A172 (cell line): ENCODE data around the gene SF3A2. TPM values are rescaled to one million over a fixed set of nuclear protein-coding genes. Genes with fewer than 3 reads are reported as not detected.

Experiments used
- DNase-seq: peaks from one replicate; pipeline ENCODE4 v3.0.0-alpha.2; 2015; ENCODE audit warnings: low spot score
- total RNA-seq: library from RNA; depleted of rRNA; stranded (reverse); fragments of >200 nt; shearing (Covaris generic); gene quantifications from 2 replicates; pipeline ENCODE4 v1.2.3, GENCODE V29; 2014

SF3A2 gene
- total RNA-seq, 1 experiment from 2014 or later, result 42.9 TPM

DNA sequence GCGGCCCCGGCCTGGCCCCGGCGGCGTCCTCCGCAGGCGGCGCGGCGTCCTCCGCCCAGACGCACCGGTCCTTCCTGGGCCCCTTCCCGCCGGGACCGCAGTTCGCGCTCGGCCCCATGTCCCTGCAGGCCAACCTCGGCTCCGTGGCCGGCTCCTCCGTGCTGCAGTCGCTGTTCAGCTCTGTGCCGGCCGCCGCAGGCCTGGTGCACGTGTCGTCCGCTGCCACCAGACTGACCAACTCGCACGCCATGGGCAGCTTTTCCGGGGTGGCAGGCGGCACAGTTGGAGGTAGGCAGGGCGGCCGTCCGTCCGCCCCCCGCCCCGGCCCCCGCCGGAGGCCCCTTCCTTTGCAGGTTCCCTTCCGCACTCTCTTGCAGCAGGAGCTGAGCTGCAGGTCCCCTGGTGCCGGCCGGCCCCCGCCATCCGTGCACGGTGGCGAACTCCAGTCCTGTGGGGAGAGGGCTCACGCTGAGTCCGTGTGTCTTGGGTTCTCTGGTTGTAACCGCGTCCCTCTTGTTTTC lies 9.7 kb upstream of the SF3A2 start:
- DNase-seq, result no peak

DNA sequence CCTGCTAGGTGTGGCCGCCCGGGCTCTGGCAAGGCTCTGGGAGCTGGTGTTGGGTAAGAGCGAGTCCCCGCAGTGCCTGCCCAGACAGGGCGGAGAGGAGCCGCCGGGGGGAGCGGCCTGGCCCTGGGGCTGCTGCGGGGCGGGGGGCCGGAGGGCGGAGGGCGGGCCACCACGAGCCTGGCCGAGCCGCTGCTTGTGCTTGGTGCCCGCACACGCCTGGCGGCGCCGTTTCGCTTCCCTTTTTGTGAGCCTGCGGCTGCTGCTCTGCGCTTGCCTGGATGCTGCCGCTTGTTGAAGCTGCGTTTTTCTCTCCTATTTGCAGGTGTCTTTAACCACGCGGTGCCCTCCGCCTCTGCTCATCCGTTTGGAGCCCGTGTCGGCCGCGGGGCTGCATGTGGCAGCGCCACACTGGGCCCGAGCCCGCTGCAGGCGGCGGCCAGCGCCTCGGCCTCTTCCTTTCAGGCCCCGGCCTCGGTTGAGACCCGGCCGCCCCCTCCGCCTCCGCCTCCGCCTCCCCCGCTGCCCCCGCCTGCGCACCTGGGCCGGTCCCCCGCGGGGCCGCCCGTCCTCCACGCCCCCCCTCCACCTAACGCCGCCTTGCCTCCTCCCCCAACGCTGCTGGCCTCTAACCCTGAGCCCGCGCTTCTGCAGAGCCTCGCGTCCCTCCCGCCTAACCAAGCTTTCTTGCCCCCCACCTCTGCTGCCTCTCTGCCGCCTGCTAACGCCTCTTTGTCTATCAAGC lies 9.0 kb upstream of the SF3A2 start:
- DNase-seq, result no peak

DNA sequence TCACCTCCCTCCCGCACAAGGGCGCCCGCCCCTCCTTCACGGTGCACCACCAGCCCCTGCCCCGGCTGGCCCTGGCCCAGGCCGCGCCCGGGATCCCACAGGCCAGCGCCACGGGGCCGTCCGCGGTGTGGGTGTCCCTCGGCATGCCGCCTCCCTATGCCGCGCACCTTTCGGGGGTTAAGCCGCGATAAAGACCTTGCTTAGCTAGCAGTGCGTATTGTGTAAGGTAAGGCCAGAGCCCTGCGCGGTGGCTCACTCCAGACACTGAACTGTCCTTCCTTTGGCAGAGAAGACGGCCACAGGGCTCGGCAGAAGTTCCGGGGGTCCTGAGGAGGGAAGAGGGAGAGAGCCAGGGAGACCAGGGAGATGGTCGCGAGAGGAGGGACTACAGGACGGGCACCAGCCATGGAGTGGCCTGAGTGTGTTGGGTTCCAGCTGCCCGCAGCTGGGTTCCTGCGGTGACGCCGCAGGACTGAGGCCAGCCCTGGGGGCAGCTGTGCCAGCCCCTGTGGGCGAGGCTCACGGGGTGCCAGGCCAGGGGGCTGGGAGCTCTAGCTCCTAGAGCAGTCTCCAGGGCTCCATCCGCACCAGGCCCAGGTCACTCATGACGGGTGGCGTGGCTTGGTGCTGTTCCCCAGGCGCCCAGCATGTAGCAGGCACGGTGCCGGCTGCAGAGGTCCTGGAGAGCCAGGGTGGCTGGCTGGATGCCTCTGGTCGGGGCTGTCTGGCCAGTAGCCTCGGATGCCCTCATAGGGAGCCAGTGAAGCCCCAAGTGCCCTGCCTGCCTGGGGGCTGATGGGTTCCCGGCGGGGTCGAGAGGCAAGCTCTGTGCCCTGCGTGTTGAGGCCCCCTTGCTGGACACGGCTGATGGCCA lies 8.2 kb upstream of the SF3A2 start:
- DNase-seq, result no peak

DNA sequence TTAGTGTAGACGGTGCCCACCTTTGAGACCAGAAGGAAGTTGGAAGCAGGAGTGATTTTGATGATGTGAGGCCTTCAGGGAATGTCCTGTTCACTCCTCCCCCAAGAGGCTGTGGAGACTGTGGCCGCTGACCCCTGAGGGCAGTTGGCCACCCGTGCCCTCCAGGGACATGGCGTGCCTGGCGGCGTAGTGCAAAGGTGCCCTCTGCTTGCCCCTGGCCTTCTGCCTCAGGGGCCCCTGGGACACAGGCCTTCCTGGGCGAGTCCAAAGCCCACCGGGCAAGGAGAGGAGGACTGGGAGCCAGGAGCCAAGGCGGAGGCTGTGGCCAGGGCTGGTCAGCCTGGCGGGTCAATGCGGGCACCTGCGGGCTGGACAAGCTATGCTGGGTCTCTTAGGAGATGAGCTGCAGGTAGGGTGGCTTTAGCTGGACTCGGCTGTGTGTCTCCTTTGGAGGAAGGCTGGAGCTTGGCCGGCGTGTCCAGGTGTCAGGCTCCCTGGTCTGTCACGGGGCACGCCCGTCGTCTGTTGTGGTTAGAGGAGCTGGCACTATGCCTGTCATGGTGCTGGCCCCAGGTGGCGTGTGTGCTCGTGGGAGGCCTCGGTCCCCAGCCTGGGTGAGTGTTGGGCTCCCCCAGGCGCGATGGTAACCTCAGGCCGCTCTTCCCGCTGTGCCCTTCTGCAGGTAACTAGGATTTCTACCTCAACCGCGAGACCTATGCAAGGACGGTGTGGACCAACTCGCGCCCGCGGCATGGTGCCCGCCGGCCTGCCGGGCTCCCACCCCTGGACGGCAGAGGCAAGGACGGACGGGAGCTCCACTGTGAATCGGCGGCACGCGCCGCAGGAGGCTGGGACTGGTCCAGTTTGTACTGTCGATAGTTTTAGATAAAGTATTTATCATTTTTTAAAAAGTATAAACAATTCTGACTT lies 7.3 kb upstream of the SF3A2 start:
- DNase-seq, result no peak

DNA sequence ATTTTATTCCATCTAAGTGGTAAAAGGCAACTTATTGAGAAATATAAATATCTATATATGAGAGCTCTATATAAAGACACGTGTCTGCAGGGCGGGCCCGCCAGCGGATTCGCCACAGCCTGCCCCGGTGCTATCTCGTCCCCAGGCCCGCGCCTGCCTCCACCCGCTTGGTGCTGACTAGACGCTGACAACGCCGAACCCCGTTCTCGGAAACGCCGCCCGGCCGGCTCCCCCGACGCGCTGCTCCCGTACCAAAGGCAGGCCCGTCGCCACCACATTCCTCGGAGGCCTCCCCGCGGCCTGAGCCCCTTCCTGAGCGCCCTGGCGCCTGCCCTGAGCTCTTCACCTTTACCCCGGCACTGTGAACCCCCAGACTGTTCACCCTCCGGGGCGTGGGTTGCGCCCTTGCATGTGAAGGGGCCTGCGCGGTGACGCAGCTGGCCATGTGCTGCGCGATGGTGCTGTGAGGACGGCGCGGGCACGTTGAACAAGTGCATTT lies 6.5 kb upstream of the SF3A2 start:
- DNase-seq, result no peak

DNA sequence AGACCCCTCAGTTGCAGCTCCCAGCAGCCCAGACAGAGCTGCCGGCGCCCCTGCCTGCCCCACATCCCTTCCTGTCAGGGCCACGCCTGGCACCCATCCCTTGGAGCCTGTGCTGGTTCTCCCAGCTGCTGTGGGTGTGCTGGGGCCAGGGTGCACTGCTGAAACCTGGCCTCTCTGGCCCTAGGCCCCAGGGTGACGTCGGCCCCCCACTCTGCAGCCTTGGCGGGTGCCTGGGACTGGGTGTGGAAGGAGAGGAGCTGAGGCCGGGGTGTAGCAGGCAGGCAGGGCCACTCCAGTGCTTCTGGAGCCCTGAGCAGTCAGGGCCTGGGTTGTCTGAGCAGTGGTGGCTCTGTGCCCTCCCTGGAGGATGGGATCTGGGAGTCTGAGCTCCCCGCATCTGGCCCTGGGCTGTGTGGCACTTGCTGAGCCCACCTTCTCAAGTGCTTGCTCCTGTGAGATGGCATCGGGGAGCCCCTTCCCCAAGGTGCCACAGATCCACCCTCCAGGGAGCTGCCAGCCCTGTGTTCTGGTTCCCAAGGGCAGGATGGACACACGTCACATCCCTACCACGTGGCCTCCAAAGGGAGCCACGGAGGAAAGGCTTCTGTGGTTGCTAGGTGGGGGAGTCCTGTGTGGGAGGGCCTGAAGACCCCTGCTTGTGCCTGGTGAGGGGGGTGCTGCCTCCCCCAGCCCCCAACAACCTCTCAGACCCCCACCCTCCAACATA lies 5.7 kb upstream of the SF3A2 start:
- no peak for DNase-seq

DNA sequence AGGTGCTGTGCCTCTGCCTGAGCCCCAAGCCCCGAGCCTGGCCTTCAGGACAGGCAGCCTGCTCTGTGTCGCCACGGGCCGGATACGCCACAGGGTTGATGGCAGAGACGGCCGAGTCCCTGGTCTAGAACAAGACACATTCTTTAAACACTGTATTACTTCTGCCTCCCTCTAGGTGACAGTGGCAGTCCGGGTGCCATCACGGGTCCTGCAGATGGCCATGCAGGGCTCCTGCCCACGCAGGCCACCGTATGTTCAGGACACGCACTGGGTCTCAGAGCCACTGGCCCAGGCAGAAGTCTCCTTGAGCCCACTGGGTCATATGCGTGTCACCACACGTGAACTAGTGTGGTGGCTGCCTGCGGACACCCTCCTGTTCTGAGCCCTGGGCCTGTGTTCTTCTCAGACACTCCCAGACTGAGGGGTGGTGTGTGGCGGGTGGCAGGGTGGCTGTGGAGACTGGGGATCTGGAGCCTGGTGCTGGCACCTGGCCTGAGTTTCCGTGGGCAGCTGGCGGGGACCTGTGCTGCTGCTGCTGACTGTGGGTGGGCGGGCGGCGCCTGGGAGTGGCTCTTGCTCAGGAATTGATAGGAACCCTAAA lies 4.9 kb upstream of the SF3A2 start:
- no peak for DNase-seq

DNA sequence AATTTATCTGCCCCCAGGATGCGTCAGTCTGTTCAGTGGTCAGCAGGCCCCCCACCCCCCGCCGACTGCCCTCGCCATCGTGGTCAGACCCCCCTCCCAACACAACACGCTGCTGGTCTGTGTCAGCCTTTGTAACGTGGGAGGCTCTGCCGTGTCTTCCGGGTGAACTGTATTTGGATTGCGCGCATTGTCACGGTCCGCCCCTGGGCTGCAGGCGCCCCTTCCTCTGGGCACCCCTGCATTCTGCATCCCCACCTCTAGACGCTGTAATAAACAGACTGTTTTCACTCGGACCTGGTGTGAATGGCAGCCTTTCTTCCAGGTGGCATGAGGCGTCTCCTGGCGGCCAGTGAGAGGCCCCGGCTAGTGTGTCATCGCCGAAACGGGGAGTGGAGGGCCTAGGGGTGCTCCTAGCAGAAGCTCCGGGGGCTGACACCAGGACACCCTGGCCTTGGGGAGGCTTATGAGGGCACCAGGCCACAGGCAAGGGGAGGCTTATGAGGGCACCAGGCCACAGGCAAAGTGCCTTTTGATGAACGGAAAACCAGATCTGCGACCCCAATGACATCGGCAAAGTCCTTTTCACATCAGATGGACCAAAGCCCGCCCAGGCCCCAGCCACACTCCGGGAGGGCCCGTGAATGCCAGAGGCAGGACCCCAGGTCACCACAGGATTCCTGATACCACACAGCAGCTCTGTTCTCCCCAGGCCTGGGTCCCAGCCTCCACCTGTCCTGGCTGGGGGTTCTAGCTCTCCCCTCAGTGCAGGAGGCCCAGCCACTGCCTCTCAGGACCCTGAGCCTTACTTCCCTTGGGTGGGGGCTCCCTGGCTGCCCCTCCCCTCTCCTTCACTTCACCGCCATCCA lies 4.1 kb upstream of the SF3A2 start:
- DNase-seq, result no peak

DNA sequence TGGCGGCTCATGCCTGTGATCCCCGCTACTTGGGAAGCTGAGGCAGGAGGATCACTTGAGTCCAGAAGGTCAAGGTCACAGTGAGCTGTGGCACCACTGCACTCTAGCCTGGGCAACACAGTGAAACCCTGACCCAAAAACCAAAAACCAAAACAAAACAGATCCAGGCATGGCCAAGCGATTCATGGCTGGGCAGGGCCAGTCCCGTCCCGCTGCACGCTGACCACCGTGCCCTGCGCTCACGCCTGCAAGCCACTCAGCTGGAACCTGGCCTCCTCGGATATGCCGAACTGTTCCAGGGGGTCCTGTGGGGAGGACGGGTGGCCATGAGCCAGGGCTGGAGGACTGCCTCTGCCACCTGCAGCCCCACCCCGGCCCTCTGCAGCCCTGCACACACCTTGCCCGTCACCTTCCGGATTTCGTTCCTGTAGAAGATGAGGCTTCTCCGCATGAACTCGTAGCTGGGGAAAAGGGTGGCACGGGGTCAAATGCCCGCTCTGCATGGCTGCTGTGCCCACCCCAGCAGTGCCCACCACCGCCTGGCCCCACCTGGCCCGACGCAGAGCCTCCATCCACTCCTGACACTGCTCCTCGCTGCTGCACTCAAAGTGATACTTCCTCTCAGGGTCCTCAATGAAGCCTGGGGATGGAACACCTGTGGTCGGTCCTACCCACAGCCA lies 2.9 kb upstream of the SF3A2 start:
- DNase-seq, result no peak

DNA sequence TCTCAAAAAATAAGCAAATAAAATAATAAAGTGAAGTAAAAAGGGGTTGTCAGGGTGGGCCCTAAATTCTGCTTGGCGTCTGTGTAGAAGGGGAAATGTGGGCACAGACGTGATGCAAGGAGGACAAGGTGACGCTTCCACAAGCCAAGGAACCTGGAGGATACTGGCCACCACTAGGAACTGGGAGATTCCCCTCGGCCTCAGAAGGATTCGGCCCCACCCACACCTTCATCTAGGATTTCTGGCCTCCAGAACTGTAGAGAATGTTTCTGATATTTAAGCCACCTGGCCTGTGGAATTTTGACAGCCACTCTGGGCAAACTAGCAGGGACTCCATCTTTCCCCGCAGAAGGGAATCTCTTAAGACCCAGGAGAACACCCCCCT lies 1.6 kb upstream of the SF3A2 start:
- DNase-seq, result no peak

DNA sequence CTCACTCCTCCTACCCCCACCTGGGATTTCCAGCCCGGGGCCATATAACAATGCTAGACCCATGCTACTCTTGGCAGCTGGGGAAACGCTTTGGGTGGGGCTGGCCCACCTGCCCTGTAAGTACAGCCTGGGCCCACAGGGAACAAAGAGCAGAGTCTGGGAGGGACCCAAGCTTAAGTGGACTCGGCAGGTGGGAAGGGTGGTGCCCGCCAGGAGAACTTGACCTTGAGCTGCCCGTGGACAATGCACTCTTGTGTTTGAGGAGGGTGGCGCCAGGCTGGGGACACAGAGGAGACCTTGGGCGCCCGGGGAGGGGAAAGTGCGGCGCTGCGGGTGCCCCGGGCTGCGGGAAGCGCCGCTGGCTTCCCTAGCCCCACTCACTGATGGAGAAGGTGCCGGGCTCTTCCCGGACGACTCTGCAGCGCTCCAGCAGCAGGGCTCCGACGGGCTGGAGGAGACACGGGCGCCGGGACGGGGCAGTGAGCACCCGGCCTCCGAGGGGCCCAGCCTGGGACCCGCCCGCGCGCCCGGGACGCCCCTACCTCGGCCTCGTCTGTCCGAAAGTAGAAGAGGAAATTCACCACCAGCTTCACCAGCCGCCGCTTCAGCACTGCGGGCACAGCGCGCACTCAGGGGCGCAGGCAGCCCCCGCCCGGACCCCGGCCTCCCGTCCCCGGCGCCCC lies 1.1 kb upstream of the SF3A2 start:
- peak; percentile 37 for DNase-seq

DNA sequence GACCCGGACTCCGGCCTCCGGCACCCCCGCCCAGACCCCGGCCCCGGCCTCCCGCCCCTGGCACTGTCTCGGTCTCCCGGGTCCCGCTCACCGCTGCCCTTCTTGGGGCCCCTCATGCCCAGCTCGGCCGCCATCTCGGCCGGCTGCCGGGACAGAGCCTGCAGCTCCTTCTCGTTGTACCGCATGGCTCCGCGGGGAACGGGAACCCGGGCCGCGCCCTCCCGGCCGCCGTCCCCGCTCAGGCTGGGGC lies 635 bp upstream of the SF3A2 start:
- no peak for DNase-seq

DNA sequence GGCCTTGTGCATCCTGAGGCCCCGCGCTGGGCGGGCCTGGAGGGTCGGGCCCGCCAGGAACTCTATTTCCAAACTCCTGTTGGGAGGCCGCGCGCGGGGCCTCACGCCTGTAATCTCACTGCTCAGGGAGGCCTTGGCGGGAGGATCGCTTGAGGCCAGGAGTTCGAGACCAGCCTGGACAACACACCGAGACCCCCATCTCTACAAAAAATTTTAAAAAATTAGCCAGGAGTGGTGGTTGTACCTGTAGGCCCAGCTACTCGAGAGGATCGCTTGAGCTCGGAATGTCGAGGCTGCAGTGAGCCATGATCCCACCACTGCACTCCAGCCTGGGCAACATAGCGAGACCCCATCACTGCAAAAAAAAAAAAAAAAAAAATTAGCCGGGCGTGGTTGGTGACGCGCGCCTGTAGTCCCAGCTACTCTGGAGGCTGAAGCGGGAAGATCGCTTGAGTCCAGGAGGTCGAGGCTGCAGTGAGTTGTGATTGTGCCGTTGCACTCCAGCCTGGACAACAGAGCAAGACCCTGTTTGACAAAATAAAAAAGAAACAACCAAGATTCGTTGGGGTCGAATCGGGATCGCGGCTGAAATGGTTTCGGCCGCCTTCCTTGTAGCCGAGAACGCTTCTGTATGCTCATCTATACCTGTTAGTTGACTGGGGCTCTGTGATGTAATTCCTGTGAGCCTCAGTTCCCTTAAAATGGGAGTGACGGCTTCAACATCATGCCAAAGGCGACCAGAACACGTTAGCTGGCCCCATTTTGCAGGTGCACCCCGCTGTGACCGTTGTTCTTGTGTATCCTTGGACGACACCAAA lies 636 bp downstream of the SF3A2 start:
- no peak for DNase-seq

DNA sequence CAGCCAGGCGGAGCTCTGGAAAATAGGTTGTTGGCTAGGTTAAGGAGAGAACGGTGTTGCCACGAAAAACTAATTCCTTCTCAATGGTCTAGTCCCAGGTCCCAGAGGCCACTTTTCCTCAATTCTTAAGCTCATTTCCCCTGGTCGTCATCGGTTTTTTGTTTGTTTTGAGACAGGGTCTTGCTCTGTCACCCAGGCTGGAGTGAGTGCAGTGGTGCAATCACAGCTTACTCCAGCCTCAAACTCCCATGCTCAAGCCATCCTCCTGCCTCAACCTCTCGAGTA lies 1.2 kb downstream of the SF3A2 start:
- no peak for DNase-seq

DNA sequence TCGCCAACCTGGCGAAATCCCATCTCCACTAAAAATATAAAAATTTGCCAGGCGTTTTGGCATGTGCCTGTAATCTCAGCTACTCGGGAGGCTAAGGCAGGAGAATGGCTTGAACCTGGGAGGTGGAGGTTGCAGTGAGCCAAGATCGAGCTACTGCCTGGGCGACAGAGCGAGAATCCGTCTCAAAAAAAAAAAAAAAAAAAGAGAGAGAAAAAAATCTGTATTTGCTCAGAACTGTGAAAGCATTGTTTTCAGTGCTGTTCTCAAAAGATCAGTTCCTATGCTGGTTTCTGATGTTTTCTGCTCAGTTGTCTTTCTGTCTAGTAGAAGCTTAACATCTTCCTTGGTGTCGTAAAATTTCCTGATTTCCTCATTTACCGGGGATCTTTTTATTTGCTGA lies 2.5 kb downstream of the SF3A2 start:
- no peak for DNase-seq

DNA sequence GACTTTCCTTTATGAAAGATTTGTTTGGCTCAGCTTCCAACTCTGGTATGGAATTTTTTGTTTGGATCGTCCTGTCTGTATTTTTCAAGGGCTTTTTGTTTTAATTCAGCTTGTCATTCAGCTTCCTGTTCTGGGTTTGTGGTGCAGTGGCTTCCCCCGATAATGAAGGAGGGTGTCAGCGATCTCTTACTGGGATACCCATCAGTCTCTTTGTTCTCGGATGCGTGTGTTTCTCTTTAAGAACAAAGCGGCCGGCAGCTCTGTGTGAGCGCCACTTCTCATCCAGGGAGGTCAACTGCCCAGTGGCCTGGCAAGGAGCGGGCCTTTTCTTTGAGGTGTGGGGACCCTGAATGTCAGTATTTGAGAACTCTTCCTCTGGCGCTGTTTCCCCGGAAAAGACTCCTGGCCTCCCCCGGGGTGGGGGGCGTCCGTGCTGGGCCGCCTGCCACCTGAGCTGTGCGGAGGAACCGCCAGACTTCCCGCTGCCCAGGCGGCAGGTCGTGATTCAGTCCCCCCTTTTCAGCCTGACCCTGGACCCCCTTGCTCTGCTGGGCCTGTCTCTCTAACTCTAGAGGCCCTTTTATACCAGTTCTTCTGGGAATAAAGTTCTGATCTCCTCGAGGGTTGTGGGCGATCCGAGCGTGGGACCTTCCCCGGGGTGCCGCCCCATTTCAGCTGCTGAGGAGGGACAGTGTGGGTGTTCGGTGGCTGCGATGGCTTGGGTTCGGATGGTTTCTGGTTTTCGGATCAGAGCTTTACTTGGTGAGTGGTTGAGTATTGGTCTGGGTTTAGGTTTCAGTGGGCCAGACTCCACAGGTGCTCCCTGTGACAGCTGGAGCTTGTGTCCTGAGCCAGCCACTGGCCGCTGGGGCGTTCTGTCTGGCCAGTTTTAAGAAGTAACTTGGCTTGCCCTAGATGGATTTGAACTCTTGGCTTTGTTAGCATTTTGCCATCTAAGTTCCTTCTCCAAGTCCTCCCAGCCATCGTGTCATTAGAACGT lies 3.4 kb downstream of the SF3A2 start:
- peak; percentile 49 for DNase-seq
